ENCODE results near the gene AASDHPPT.

AASDHPPT gene

DNA sequence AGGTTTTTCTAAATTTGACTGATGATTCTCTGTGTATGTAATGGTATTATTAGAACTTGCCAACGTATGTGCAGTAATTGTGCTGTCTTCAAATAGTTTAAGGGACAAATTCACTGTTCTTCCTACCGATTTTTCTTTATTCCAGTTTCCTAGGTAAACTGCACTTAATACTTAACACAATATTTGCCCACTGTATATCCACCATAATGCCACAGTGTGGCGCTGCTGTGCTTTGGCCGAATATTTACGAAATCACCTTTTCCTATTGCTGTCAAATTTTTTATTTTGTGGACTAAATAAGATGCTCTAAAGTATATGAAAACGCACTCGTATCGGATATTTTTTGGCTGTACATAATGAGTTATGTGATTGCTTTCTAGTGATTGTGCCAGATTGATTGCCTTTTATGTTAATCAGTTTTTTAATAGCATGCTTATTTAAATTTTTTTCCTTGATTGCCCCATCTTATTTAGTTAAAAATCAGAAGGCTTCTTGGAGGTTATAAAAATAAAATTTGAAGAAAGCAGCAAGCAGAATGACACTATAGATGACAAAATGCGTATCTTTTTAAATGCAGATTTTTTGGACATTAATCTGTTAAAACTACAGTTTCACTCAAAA is 10.5 kb downstream of the AASDHPPT start:
- Mint-ChIP-seq H3K9me3 (no peaks in the 10 kb centered on the region), H3K27me3 (ENCODE audit: low read depth, poor library complexity) (no peaks in the 10 kb centered on the region), H3K4me1 (peaks cover 27% of the 10 kb centered on the region), H3K27ac (no peak overlapping the region), H3K36me3 (ENCODE audit: low read depth) (peaks cover 63% of the 10 kb centered on the region), H3K4me3 (no peak overlapping the region)
- peak; percentile 44 for DNase-seq
- TF ChIP-seq, protein P1, sequence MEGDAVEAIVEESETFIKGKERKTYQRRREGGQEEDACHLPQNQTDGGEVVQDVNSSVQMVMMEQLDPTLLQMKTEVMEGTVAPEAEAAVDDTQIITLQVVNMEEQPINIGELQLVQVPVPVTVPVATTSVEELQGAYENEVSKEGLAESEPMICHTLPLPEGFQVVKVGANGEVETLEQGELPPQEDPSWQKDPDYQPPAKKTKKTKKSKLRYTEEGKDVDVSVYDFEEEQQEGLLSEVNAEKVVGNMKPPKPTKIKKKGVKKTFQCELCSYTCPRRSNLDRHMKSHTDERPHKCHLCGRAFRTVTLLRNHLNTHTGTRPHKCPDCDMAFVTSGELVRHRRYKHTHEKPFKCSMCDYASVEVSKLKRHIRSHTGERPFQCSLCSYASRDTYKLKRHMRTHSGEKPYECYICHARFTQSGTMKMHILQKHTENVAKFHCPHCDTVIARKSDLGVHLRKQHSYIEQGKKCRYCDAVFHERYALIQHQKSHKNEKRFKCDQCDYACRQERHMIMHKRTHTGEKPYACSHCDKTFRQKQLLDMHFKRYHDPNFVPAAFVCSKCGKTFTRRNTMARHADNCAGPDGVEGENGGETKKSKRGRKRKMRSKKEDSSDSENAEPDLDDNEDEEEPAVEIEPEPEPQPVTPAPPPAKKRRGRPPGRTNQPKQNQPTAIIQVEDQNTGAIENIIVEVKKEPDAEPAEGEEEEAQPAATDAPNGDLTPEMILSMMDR (IDR thresholded peaks at IDR 0.05) = peak; percentile 94

DNA sequence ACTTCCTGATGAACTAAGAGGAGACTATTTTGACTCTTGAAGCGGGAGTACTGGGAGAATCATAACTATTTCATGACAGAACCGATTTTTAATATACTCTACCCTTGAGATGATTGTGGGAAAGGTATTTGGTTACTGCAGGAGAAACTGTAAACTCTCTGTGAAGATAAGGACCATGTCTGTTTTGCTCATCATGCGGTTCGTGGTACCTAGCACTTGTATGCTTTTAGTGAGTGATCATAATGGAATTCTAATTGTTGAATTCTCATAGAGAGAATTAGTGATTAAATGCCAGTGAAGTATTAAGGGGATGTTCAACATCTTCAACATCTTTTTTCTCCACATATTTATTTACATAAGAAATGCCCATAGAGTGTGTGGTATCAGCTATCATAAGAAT is 11.4 kb downstream of the AASDHPPT start:
- Mint-ChIP-seq H3K27me3 (ENCODE audit: low read depth, poor library complexity) (no peaks in the 10 kb centered on the region), H3K9me3 (no peaks in the 10 kb centered on the region), H3K4me3 (no peak overlapping the region), H3K4me1 (peaks cover 27% of the 10 kb centered on the region), H3K27ac (no peak overlapping the region), H3K36me3 (ENCODE audit: low read depth) (peaks cover 62% of the 10 kb centered on the region)
- no peak for DNase-seq
- TF ChIP-seq, protein P1 (IDR thresholded peaks at IDR 0.05) = no peak

DNA sequence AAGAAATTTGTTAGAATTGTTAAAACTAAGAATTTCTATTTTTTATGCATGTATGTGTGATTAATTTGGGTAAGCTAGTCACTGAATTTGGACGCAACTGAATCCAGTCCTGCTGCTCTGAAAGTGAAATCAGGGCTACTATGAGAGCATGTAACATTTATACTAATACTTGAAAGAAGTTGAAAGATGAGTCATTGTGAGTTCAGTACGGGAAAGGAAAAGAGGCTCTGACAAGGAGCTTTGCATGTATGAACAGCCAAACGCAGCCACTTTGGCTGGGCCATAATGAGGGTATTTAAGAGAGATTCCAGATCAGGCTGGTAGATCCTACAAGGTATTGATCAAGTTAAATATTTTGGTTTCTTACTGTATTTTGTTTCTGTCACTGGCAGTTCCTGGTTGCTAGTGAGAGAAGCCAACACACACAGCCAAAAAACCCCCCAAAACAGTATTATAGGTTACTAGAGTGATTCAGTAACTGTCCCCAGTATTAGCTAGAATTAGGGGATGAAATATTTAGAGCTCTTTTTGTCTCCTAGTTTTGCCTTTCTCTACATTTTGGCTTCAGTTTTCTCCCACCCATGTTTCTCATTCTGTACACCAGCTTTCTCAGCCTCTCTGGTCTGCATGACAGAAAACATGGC is 14.1 kb downstream of the AASDHPPT start:
- Mint-ChIP-seq H3K4me1 (peaks cover 20% of the 10 kb centered on the region), H3K27me3 (ENCODE audit: low read depth, poor library complexity) (no peaks in the 10 kb centered on the region), H3K9me3 (no peaks in the 10 kb centered on the region), H3K4me3 (no peak overlapping the region), H3K27ac (no peak overlapping the region), H3K36me3 (ENCODE audit: low read depth) (peaks cover 60% of the 10 kb centered on the region)
- TF ChIP-seq, protein P1 (IDR thresholded peaks at IDR 0.05) = no peak
- DNase-seq = no peak

DNA sequence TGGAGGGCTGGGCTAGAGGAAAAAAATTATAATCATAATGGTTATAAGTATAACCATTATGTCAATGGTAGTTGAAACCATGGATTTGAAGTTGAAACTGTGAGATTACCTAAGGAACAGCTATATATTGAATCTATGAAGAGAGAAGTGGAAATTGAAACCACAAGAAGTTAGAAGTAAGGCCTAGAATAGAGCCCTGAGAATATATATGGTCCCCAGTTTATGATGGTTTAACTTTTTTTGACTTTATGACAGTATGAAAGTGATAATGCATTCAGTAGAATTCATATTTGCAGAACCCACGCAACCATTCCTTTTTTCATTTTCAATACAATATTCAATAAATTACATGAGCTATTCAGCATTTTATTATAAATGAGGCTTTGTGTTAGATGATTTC is 15.0 kb downstream of the AASDHPPT start:
- Mint-ChIP-seq H3K9me3 (no peaks in the 10 kb centered on the region), H3K27ac (no peak overlapping the region), H3K27me3 (ENCODE audit: low read depth, poor library complexity) (no peaks in the 10 kb centered on the region), H3K36me3 (ENCODE audit: low read depth) (peaks cover 63% of the 10 kb centered on the region), H3K4me3 (no peak overlapping the region), H3K4me1 (peaks cover 15% of the 10 kb centered on the region)
- TF ChIP-seq, protein P1 (IDR thresholded peaks at IDR 0.05) = no peak
- no peak for DNase-seq

GRCh38 chr11:106098893-106099553 is 21.6 kb downstream of the AASDHPPT start:
- TF ChIP-seq, protein P1 (IDR thresholded peaks at IDR 0.05) = no peak
- H3K9me3 Mint-ChIP-seq = no peaks in the 10 kb centered on the region
- H3K27me3 Mint-ChIP-seq (ENCODE audit: low read depth, poor library complexity) = peaks cover 3% of the 10 kb centered on the region
- H3K4me3 Mint-ChIP-seq = no peak overlapping the region
- no peaks in the 10 kb centered on the region for H3K4me1 Mint-ChIP-seq
- DNase-seq = no peak
- H3K27ac Mint-ChIP-seq = peak overlapping the region; percentile 23
- H3K36me3 Mint-ChIP-seq (ENCODE audit: low read depth) = peaks cover 51% of the 10 kb centered on the region

Measured in nephron progenitor cell (in vitro differentiated cells).